HG03469 (cell line): ENCODE data around the gene SMAD6.

ENCODE experiments used
- ATAC-seq: cut with Tn5 transposase; IDR thresholded peaks from one replicate; pipeline ENCODE4 v1.9.1; 2021; ENCODE audit warnings: mild to moderate bottlenecking, moderate library complexity, moderate number of reproducible peaks; ENCODE audit not compliant: unreplicated experiment

Gene SMAD6

DNA sequence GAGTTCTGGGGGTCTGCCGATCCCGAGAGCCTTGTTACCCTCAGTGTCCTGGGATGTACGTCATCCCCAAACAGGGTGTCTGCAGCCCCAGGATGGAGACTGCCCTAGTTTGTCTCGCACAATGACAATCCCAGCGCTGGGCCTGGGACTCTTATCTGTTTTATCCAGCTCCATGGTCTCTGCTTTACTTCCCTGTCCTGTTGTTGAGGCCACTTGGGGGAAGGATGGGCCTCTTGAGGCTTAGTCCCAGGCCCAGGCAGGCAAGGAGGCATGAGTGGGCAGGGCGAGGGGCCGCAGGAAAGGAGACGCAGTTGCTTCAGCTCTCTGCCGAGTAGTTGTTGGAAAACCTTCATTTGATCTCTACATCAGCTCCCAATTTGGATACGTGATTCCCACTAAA is 17.4 kb downstream of the SMAD6 start:
- ATAC-seq = no peak

DNA sequence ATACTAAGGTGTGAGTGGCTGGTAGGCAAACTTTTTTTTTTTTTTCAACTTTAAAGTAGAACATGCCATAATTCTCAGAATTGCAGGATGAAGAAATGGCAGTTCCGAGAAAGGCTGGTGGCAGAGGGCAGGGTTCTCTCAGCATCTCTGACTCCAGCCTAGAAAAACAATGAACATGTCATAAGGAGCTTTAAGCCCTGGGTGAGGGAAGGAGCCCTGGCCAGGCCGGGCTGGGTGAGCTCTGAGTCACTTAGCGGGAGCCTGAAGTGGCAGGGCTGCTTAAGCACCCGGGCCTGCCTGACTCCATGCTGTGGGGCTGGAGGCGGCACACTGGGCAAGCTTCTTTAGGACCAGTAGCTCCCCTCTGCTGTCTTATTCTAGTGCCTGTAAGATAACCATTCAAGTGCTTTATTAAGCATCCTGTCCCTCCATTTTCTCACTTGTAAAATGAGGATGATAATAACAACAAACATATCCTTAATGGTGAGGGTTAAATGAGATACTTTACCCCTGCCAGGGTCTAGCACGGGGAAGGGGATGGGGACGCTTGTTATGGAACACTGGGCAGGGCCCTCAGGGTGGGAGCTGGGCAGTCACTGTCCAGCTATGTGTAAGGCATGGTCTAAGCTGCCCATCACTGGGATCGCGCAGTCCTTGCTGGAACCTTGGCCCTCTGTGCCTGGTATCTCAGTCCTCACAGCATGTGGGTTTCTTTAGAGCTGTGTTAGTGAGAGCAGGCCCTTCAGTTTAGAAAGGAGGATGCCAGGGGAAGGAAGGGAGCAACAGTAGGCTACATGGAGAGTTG is 18.4 kb downstream of the SMAD6 start:
- ATAC-seq = no peak

DNA sequence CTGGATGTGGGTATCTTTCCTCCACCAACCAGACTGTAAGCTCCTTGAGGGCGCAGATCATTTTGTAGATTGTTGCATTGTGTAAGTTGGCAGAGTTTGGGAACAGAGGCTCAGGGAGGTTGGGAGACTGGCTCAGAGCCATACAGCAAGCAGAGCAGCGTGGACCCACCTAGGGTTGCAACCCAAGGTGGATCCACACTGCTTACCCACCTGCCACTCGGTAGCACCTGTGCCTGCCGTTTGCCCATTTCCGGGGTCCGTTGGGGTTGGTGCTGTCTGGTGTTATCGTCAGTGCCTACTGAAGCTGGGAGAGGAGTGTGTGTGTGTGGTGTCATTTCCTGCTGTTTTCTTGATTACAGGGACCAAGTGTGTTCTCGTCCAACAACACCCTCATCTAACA is 19.0 kb downstream of the SMAD6 start:
- ATAC-seq = no peak

DNA sequence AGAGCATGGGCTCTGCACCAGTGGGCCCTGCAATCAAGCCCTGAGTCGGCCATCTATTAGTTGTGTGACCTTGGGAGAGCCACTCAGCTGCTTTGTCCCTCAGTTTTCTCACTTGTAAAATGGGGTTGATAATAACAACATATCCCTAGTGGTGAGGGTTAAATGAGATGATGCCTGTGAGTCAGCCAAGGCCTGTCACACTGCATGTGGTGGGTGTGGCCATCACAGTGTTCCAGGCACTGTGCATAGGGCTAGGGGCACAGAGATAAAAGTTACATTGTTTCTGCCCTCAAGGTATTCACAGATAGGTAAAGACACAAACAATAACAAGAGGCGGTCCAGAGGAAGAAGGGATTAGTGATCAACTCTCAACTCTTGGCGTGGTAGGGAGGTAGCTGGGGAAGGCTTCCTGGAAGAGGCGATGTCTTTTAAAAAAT is 19.5 kb downstream of the SMAD6 start:
- ATAC-seq = no peak

DNA sequence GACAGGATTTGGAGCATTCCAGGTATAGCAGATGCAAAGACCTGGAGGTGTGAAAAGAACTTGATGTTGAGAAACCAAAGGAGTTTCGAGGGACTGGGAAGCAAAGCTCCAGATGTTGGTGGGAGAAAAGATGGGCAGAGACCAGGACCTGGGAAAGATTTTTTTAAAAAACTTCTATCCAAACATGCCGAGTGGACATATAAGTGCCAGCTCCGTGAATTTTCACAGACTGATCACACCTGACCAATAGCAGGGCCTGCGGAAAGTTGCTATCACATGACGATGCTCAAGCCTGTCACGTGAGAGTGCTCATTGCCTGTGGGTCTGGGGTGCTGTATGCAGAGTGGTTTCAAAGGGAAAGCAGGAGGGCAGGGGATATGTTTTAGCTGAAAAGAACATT is 19.9 kb downstream of the SMAD6 start:
- no peak for ATAC-seq

DNA sequence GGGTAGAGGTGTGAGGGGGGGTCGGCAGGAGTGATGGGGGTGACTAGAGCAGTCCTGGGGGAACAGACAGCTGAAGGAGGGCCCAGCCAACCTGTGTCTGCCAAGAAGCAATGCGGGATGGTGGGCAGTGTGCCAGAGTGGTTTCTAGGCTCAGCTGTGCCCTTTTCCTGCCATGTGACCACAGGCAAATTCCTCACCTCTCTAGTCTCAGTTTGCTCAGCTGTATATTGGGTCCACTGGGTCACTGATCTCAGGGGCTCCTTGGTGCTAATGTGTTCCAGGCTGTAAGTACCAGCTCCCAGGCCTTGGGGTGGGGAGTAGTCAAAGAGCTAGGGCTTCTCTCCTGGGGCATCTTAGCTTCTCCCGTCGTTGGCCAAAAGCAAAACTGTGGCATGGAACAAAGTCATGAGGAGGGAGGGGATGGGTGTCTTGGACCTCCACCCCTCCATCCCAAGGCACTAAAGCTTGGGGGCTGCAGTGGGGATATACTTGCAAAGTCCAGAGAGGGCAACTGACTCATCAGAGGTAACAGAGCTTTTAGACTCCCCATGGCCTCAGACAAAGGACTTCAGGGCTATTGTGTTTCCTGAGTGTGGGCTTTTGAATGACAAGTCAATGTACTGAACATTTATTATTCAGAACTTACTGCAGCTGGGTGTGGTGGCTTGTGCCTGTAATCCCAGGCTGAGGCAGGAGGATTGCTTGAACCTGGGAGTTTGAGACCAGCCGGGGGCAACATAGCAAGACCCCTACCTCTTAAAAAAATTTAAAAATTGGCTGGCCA is 20.9 kb downstream of the SMAD6 start:
- no peak for ATAC-seq

DNA sequence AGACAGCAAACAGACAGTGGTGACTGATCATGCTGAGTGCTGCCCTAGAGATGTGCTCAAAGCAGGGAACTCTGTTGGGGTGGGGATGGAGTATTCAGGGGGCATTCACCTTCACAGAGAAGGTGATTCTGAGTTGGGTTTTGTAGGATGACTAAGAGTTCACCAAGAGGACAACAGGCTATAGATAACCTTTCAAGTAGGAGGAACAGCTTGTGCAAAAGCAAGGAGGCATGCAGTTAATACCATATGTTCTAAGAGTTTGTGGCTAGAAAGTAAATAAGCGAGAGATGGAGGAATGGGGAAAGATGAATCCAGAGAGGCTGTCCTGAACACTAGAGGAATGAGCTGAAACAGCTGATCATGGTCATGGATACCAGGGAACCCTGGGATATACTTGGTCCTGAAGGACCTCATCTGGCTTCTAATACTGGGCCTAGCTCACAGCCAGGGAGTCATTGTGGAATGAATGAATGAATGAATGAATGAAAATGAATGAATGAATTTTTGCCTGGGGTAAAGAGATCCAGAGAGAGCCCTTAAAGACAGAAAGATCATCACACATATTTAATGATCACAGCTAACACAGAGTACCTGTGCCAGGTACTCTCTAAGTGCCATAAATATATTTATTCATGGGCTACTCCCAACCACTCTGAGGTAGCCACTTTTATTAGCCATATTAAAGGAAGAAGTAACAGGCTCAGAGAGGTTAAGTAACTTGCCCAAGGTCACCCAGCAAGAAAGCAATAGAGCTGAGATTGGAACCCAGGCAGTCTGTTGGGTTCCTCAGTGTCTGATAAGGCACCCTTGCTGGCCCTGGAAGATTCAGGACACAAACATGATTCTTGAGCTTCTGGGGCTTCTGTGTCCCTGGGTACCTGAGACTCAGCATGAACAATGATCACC is 22.0 kb downstream of the SMAD6 start:
- no peak for ATAC-seq

DNA sequence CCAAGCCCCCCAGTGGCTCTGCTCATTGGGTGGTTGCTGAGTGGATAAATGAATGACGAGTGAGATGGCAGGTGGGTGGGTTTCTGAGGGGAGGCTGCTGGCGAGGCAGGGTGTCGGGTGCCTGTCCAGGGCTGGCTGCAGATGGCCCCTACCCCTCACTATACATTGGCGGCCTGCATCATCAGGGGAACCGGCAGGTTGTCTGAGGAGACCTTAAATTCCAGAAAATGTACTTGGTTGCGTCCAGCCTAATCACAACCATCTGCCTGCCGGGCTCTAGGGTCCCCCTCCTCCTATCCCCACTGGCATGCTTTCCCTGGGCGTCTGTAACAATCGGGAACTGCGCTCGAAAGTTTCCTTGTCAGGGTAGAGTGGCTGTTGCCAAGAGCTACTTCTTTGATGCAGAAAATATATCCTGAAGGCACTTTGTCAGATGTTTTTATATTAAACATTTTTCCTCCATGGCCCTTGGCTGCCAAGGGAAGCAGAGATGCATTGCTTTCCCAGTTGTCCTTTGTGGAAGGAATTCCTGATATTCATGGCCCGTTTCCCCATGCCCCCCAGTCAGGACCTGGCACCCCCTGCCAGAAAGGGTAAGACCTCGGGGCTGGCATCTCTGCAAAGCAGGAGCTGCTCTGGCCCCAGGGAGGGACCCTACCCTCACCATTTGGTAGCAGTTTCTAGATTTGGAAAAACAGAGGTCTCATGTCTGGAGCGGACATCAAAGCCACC is 22.9 kb downstream of the SMAD6 start:
- ATAC-seq = no peak

DNA sequence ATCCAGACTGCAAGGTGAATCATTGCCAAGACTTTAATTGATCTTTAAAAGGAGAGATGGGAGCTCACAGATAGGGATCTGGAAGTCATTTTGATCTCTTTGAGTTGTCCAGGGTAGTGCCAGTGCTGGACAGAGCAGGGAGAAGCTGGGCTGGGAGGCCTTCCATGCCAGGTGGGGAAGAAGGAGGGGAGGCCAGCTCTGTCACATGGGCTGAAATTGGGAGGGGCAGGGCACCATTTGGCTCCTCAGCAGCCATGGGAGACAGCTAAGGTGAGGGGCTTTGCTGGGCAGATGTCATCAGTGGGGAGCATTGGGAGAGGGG is 23.4 kb downstream of the SMAD6 start:
- ATAC-seq = no peak

DNA sequence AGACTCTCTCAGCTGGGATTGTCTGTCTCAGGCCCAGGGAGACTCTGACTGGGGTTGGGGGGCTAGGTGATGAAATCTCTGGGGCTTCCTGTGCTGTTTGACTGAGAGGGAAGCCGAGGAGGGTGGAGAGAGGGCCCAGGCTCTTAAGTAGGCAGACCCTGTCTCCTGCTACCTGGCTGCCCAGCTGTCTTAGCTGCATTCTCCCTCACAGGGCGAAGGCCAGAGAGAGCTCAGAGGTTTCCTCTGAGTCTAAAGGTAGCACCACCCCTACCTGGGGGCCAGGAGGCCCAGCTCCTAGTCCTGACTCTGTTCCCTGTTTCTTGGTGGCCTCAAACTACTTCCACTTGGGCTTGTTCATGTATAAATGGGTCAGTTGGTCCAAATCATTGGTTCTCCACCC is 24.4 kb downstream of the SMAD6 start:
- ATAC-seq = no peak

DNA sequence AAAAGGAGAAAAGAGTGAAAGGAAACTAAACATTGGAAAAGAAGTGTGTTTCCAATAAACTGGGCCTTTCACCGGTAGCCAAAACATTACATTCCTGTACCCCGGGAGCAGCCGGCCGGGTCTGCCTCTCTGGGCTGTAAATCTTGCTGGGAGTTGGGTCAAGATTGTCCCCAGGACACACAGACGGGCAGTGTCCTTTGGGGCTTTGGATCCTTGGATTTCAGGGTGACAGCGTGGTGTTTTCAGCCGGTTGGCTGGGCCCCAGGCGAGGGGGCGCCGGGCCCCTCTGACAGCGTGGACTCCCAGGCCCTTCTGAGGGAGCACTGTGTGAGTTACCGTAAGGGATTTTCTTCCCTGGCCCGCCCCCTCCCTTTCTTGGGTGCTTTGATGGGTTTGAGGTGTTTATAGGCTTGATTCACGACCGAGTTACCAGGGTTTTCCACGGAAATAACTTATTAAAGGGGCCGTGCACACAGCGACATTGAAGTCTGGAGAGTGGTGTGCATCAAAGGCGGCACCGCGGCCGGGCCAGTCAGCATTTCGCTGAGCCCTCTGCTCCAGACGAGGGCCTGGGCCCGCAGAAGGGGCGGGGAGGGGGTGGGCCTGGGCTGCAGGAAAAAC is 27.4 kb downstream of the SMAD6 start:
- ATAC-seq = no peak

DNA sequence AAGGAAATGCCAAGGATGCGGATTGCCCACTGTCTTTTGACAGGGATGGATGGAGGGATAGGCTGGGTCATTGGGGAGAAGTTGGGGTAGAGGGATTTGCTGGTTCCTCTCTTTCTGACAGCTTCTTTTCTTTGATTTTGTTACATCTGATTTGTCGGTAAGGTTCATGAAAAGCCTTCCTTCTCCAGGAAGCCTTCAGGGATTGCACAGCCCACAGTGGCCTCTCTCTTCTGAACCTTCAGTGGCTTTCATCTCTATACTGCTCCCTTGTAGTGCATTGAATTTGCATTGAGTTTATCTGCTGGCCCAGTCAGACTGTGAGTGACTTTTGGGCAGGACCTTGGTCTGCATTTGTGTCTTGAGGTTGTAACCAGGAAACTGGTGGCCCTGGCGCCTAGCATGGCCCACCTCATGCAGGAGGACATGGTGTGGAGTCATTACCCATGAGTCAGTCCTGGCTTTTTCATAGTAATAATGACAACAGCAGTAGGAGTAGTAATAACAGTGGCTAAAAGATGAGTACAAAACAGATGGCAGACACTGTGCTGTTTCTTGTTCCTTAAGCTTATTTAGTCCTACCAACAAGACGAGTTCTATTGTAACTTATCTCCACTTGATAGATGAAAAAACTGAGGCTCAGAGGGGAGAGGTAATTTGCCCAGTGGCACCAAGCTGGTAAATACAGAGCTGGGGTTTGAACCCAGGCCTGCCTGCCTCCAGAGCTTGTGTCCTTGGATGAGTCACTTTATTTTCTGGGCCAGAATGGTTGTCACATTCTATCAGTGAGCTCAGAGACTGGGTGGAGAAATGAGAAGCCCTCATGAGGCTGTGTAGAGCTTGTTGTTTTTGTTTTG is 28.4 kb downstream of the SMAD6 start:
- ATAC-seq = no peak

DNA sequence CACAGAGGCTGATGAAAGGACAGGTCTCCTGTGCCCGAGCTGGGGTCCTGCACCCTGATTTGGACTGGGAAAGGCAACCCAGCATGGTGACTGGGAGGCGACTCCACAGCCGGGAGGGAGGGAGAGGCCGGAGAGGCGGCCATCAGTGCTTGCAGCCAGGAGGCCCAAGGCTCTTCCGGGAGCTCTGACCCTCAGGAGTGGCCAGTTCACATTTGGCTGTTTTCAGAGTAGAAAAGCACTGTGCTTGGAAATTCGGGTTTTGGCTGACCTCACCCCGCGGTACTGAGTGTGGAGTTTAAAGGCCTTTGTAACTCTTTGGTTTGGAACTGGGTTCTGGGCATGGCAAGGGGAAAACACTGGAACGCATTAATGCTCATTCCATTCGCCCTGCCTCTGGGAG is 31.9 kb downstream of the SMAD6 start:
- no peak for ATAC-seq

DNA sequence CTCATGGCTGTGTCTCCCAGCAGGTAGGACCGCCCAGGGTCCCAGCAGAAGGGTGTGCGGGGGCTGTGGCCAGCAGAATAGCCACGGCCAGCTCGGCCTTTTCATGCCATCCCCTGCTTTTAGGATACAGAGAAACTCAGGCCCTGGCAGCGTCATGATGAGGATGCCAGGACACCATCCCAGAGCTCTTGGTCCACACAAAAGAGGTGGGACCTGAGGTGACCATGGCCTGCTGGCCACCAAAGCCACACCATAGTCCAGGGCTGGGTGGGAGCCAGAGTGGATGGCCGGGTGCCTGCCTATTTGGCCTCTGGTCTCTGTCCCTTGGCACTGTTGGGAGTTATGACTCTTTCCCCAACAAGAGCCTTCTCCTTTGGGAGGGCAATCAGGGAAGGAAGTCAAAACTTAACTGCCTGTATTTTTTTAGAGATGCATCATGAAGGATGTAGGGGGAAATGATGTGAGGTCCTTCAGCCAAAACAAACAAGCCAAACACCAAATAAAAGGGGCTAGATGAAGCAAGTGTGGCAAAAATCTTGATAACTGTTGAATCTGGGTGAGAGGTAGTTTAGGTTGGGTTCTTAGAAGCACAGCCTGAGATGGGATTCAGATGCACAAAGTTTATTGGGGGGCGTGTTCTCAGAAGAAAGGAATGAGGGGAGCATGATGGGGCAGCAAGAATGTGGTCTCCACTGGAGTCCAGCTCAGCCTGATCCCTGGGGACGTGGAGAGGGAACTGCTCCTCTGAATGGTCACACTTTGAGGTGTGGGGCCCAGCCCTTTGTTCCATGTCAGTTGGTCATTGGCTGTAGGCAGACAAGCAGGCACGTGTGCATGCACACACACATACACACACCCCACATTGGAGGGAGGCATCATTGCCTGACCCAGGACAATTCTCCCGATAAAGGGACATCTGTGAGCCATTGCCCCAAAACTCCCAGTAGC is 33.2 kb downstream of the SMAD6 start:
- ATAC-seq = no peak

DNA sequence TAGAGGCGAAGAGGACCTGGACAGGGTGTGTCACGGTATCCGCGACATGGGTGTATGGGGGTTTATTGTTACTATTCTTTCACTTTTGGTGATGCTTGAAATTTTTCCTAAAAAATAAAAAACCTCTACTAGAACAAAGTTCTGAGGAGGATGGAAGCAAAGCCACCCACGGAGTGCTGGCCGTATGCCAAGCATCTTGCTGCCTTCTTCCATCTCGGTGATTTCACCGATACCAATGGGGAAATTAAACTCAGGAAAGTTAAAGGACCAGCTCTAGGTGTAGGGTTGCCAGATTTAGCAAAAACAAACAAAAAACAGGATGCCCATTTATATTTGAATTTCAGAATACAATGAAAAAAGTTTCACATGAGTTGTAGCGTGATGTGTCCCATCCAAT is 33.9 kb downstream of the SMAD6 start:
- no peak for ATAC-seq

DNA sequence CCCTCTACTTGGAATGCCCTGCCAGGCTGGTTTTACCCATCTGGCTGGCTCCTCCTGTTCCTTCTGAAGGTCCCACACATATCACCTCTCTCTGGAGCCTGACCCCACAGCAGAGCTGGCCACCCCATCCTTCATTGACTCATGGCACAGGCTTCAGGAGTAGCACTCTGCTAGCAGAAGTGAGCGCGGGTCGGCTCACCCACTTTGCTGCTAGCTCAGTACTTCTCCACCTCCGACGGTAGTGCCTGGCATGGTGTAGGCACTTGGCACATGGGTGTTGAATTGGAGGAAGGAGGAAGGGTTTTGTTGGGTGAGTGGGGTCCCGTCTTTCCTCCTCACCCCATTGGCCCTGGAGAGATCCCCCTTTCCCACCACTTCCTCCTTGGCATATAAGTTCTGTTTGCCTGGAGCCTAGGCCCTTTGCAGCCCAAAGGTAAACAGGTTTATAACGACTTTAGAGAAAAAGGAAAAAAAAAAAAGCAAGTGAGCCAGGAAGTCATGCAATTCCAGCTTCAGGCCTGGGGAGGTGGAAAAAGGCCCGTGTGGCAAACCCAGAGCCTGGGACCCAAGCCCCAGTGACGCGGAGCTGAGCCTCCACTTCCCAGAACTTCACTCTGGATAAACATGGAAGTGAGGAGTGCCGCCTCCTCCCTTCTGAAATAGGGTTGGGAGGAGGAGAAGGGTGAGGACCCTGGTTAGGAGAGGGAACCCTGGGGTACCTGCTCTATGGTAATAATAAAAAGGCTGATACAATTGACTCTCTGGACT is 35.4 kb downstream of the SMAD6 start:
- ATAC-seq = no peak

DNA sequence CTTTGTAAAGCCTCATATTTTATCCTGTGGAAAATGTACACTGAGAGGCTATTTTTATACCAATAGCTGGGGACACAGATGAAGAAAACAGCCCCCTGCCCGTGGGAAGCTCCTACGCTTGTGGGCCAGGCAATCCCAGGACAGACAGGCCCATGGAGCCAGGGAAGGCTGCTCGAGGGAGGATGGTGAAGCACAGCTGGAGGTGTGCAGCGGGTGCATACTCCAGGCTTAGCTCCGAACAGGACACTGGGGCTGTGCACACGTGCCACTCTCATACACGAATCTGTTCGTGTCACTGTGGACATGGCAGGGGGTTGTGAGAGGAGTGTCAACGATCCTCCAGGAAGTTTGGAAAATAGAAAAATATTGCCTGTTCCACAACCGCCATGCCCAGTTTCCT is 36.1 kb downstream of the SMAD6 start:
- no peak for ATAC-seq

DNA sequence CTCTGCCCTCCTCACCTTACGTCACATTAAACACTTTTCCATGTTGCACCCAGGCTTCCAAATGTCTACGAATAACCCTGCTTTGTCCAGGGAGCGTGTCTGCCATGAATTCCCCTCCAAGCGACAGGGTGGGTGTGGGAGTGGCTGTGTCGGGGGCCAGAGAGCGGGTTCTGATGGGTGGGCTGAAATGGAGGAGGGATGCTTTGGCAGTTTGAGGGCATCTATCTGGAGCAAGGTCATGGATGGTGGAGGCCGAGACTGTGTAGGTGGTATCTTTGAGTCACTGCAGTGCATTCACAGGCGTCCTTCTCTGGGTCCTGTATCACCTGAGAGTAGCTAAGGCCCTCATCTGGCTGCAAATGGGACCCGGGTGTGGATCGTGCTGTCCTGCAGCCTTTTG is 36.6 kb downstream of the SMAD6 start:
- no peak for ATAC-seq
